ENCODE measurements around the gene G3BP2. TPM values are rescaled to one million over a fixed set of nuclear protein-coding genes. Genes with fewer than 3 reads are reported as not detected.

The G3BP2 gene
- total RNA-seq, 1 experiment from 2014 or later, result 146 TPM

DNA sequence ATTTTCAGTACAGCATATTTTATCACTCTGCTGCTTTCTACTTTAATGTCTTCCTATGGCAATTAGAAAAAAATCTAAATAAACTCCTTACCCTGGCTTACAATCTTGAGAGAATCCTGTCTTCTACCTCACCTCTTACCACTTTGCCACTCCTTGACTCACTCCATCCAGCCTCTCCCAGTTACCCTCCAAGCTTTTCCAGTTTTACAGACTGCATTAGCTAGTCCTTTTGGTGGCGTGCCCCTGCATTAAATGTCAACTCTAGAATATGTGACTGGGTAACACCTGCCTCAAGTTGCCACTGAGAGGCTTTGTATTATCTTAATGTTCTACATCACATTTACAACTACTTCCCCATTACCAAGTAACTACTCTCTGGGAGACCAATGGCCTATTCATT lies 35.4 kb downstream of the G3BP2 start:
- no peaks in the 10 kb centered on the region; the same call in 1 of the 2 replicates for H3K36me3 ChIP-seq (ENCODE audit: control insufficient read depth, insufficient read depth, low read length)
- no peak overlapping the region for H3K4me3 ChIP-seq (ENCODE audit: low read depth in 2 of 2, low read length in 2 of 2)
- ATAC-seq, result no peak
- H3K4me1 ChIP-seq (ENCODE audit: control insufficient read depth, insufficient read depth, low read length), result no peaks in the 10 kb centered on the region
- POLR2A ChIA-PET, result no interaction called here
- no peaks in the 10 kb centered on the region for H3K9me3 ChIP-seq (ENCODE audit: control insufficient read depth, insufficient read depth, low read depth, low read length)
- H3K27ac ChIP-seq (ENCODE audit: low read length), result no peak overlapping the region
- intact Hi-C loops (cut with micrococcal nuclease; ENCODE audit: unreplicated experiment) (no loop called here), in situ Hi-C loops (cut with HindIII; ENCODE audit: low pct_unique_long_range_greater_than_20kb, low sequenced_read_pairs) (no loop called here)
- BruUV-seq (replicated peaks), result no TSS peak
- CTCF ChIA-PET, result no interaction called here
- TF ChIP-seq, protein P1, sequence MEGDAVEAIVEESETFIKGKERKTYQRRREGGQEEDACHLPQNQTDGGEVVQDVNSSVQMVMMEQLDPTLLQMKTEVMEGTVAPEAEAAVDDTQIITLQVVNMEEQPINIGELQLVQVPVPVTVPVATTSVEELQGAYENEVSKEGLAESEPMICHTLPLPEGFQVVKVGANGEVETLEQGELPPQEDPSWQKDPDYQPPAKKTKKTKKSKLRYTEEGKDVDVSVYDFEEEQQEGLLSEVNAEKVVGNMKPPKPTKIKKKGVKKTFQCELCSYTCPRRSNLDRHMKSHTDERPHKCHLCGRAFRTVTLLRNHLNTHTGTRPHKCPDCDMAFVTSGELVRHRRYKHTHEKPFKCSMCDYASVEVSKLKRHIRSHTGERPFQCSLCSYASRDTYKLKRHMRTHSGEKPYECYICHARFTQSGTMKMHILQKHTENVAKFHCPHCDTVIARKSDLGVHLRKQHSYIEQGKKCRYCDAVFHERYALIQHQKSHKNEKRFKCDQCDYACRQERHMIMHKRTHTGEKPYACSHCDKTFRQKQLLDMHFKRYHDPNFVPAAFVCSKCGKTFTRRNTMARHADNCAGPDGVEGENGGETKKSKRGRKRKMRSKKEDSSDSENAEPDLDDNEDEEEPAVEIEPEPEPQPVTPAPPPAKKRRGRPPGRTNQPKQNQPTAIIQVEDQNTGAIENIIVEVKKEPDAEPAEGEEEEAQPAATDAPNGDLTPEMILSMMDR (IDR thresholded peaks at IDR 0.05), result no peak
- TF ChIP-seq, protein P2, sequence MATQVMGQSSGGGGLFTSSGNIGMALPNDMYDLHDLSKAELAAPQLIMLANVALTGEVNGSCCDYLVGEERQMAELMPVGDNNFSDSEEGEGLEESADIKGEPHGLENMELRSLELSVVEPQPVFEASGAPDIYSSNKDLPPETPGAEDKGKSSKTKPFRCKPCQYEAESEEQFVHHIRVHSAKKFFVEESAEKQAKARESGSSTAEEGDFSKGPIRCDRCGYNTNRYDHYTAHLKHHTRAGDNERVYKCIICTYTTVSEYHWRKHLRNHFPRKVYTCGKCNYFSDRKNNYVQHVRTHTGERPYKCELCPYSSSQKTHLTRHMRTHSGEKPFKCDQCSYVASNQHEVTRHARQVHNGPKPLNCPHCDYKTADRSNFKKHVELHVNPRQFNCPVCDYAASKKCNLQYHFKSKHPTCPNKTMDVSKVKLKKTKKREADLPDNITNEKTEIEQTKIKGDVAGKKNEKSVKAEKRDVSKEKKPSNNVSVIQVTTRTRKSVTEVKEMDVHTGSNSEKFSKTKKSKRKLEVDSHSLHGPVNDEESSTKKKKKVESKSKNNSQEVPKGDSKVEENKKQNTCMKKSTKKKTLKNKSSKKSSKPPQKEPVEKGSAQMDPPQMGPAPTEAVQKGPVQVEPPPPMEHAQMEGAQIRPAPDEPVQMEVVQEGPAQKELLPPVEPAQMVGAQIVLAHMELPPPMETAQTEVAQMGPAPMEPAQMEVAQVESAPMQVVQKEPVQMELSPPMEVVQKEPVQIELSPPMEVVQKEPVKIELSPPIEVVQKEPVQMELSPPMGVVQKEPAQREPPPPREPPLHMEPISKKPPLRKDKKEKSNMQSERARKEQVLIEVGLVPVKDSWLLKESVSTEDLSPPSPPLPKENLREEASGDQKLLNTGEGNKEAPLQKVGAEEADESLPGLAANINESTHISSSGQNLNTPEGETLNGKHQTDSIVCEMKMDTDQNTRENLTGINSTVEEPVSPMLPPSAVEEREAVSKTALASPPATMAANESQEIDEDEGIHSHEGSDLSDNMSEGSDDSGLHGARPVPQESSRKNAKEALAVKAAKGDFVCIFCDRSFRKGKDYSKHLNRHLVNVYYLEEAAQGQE (IDR thresholded peaks at IDR 0.05; ENCODE audit: insufficient read depth in 1 of 2, low read depth in 2 of 2, low read length in 1 of 2), result no peak
- no peak for TF ChIP-seq TCF7L2 (IDR thresholded peaks at IDR 0.05; ENCODE audit: low read depth, low read length)
- TF ChIP-seq POLR2AphosphoS5 (IDR thresholded peaks at IDR 0.05; ENCODE audit: low read depth, low read length), result no peak
- no peak for TF ChIP-seq SIN3A (IDR thresholded peaks at IDR 0.05; ENCODE audit: borderline replicate concordance, insufficient read depth, low read depth, low read length)
- DNase-seq (ENCODE audit: low read depth, low spot score), result no peak
- H3K27me3 ChIP-seq (ENCODE audit: control insufficient read depth, insufficient read depth, low read length), result no peaks in the 10 kb centered on the region

DNA sequence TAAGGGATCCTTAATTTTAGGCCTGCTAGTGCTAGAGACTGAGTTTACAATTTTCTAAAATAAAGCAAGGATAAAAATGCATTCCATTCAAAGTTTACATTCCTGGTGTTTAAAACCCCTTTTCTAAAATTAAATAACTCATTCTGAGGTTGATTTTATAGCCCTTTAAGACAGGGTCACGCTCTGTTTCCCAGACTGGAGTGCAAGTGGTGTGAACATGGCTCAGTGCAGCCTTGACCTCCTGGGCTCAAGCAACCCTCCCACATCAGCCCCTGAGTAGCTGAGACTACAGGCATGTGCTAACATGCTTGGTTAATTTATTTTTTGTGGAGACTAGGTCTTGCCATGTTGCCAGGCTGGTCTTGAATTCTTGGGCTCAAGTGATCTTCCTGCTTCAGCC lies 36.0 kb downstream of the G3BP2 start:
- ATAC-seq (no peak), DNase-seq (ENCODE audit: low read depth, low spot score) (no peak)
- in situ Hi-C loops (cut with HindIII; ENCODE audit: low pct_unique_long_range_greater_than_20kb, low sequenced_read_pairs) (no loop called here), intact Hi-C loops (cut with micrococcal nuclease; ENCODE audit: unreplicated experiment) (no loop called here)
- Histone ChIP-seq H3K4me3 (ENCODE audit: low read depth in 2 of 2, low read length in 2 of 2) (no peak overlapping the region), H3K9me3 (ENCODE audit: control insufficient read depth, insufficient read depth, low read depth, low read length) (no peaks in the 10 kb centered on the region), H3K27me3 (ENCODE audit: control insufficient read depth, insufficient read depth, low read length) (no peaks in the 10 kb centered on the region), H3K4me1 (ENCODE audit: control insufficient read depth, insufficient read depth, low read length) (no peaks in the 10 kb centered on the region), H3K36me3 (ENCODE audit: control insufficient read depth, insufficient read depth, low read length) (no peaks in the 10 kb centered on the region; the same call in 1 of the 2 replicates), H3K27ac (ENCODE audit: low read length) (no peak overlapping the region)
- CTCF ChIA-PET, result no interaction called here
- POLR2A ChIA-PET, result no interaction called here
- no peak for TF ChIP-seq SIN3A (IDR thresholded peaks at IDR 0.05; ENCODE audit: borderline replicate concordance, insufficient read depth, low read depth, low read length)
- TF ChIP-seq, protein P2 (IDR thresholded peaks at IDR 0.05; ENCODE audit: insufficient read depth in 1 of 2, low read depth in 2 of 2, low read length in 1 of 2), result no peak
- TF ChIP-seq POLR2AphosphoS5 (IDR thresholded peaks at IDR 0.05; ENCODE audit: low read depth, low read length), result no peak
- TF ChIP-seq, protein P1 (IDR thresholded peaks at IDR 0.05), result no peak
- no peak for TF ChIP-seq TCF7L2 (IDR thresholded peaks at IDR 0.05; ENCODE audit: low read depth, low read length)
- no TSS peak for BruUV-seq (replicated peaks)

Data from Panc1 (cell line).